GM21390 (cell line): ENCODE results near the gene ADISSP.
A peak's percentile ranks its signal among the peaks of the same experiment; 100 is the strongest.
"Not testable (repeated sequence)": the region's sequence is repeated elsewhere in the genome, so short reads cannot be mapped to it uniquely, and the experiment has no call there.

Experiments
- ATAC-seq: cut with Tn5 transposase; IDR thresholded peaks from one replicate; pipeline ENCODE4 v1.9.1; 2021; ENCODE audit not compliant: unreplicated experiment

ADISSP gene

DNA sequence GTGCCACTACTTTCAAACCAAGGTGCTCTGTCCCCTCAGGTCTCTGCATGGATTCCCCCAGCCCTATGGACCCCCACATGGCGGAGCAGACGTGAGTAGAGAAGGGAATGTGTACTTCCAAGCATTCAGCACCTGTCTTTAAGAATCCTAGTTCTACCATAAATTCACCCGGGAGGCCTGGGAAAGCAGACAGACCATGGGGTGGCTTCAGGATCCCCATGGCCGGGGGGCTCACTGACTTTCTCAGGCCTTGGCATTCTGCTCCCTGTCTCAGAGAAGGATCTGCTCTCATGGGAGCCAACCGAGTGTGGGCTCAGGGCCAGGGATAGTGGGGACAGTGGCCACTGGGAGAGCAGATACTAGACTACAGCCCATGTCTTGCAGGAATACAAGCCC is 30.8 kb upstream of the ADISSP start:
- no peak for ATAC-seq

DNA sequence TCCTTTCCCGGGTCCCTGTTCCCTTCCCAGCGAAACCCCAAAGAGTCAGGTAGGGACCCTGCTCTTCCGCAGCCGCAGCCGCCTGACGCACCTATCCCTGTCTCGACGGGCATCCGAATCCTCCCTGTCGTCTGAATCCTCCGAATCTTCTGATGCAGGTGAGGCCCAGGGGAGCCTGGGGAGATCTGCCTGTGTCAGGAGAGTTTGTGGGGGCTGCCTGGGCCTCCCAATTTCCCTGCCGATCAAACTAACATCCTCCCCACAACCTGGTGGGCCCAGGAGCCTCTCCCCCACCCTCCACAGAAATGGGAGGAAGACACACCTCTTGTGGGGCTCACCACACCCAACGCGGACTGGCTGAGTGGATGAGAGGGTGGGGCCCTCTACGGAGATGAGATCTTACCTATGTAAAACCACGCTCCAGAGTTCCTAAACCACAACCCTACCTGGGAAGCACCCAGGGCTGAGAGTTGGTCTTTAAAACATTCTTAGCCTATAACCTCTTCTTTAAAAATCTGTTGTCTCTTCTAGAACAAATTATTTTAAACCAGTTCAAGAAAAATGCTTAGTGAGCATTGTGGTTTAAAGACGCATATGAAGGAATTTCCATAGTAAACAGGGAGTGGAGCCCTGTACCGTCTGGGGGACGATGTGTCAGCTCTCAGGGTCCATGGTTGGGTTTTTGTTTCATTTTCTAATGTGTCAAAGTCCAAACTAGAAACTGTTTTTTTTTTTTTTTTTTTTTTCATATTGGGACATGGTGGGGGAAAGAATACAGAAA is 30.2 kb upstream of the ADISSP start:
- no peak for ATAC-seq

DNA sequence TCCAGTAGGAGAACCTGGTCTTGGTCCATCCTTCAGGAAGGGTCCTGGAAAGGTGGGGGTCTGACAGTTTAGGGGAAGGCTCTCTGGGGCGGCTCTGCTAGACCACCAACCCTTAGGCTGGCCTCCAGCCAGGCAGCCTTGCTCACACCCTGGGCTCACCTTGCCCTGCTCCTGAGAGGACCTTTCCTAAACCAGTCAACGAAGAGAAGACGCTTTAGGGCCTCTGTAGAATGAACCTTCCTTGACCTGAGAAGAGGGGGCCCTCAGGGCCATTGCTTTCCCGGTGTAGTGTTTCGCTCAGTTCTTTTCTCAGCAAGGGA is 29.6 kb upstream of the ADISSP start:
- no peak for ATAC-seq

DNA sequence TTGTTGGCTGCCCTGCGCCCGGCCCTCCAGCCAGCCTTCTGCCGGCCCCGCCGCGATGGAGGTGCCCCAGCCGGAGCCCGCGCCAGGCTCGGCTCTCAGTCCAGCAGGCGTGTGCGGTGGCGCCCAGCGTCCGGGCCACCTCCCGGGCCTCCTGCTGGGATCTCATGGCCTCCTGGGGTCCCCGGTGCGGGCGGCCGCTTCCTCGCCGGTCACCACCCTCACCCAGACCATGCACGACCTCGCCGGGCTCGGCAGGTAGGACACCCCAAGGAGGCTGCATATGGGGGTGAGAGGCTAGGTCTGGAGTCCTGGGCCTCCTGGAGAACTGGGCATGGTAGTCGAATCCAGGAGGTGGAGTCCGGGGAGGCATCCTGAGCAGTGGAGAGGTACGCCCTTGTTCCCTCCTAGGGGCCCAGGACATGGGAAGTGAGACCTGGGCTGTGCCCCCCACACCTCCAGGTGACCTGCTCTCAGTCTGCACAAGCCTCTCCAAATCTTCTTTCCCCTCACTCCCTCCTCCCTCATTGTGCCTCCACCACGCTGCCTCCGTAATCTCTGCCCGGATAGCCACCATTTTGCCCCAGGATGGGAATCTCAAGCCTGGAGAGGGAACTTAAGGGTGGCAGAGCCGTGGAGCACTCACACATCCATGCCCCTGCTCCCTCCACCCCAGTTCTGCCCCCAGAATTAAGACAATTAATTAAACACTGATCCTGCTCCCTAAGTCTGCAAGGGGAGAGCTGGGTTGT is 29.1 kb upstream of the ADISSP start:
- no peak for ATAC-seq

DNA sequence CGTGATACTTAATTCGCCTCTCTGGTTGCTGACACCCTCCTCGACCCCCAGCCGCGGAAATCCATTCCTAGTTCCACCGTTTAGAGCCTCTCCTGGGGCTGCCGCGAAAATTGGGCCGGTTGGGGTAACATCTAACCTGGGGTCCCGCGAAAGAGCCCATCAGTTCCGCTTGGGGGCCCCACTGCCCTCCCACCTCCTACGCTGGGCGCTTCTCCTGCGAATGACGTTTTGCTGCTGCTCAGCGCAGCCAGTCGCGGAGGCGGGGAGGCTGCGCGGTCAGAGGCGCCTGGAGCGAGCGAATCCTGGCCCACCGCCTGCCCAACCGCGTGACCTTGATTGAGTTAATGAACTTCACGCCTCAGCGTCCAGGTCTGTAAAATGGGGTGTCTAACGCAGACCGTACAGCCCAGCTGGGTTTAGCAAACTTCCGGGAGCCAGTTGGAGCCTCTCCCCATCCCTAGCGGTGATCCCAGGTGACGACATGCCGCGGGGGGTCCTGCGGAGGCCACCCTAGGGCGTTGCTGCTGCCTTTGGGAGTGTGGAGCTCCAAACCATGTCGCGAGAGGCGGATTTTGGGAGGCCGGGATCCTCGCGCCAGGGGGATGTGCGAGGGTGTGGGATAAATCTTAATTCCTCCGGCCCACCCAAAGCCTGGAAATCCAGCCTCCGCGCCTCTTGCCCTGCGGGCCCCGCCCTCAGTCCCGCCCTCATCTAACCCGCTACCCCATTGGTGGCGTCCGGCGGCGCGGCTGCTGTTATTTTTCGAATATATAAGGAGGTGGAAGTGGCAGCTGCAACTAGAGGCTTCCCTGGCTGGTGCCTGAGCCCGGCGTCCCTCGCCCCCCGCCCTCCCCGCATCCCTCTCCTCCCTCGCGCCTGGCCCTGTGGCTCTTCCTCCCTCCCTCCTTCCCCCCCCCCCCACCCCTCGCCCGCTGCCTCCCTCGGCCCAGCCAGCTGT is 28.2 kb upstream of the ADISSP start, which contains the start of gene CDC25B:
CDC25B (plus strand) TSS at position 800 of the 958 bp plus-strand sequence. CDS start 222 bp downstream, outside the sequence.
- peak; percentile 66 for ATAC-seq

DNA sequence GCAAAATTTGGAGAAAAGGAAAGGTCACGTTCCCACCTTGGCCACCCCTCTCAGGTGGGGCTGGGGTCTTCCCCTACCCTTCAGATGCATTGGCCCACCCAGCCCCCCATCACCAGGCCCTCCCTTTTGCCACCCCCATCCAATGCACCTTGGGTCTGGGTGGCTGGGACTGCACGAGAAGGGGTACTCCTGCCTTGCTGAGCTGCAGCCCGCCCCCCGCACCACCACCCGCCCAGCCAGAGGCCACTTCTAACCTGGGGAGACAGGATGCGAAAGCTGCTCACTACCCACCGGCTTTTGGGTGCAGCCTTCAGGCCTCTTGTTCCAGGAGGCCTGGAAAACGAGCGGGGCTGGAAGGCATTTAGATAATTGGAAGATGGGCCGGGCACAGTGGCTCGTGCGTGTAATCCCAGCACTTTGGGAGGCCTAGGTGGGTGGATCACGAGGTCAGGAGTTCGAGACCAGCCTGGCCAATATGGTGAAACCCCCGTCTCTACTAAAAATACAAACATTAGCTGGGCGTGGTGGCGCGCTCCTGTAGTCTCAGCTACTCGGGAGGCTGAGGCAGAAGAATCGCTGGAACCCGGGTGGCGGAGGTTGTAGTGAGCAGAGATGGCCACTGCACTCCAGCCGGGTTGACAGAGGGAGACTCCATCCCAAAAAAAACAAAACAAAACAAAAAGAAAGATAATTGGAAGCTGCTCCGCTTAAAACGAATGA is 27.3 kb upstream of the ADISSP start:
- ATAC-seq = no peak

DNA sequence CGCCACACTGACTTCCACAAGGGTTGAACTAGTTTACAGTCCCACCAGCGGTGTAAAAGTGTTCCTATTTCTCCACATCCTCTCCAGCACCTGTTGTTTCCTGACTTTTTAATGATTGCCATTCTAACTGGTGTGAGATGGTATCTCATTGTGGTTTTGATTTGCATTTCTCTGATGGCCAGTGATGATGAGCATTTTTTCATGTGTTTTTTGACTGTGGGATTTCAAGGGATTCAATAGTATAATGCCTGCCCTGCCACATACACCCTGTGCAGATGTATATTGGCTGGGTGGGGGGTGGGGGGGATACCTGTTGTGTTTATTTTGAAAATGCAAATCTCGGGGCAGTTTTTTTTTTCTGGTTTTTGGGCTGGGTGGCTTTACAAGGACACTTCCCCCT is 26.6 kb upstream of the ADISSP start:
- not testable (repeated sequence) for ATAC-seq

DNA sequence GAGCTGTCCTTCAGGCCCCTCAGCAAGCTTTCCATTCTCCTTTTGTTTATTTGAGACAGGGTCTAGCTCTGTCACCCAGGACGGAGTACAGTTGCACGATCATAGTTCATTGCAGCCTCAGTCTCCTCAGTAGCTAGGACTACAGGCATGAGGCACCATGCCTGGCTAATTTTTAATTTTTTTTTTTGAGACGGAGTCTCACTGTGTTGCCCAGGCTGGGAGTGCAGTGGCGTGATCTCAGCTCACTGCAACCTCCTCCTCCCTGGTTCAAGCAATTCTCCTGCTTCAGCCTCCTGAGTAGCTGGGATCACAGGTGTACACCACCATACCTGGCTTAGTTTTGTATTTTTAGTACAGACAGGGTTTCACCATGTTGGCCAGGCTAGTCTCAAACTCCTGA is 21.6 kb upstream of the ADISSP start:
- not testable (repeated sequence) for ATAC-seq

DNA sequence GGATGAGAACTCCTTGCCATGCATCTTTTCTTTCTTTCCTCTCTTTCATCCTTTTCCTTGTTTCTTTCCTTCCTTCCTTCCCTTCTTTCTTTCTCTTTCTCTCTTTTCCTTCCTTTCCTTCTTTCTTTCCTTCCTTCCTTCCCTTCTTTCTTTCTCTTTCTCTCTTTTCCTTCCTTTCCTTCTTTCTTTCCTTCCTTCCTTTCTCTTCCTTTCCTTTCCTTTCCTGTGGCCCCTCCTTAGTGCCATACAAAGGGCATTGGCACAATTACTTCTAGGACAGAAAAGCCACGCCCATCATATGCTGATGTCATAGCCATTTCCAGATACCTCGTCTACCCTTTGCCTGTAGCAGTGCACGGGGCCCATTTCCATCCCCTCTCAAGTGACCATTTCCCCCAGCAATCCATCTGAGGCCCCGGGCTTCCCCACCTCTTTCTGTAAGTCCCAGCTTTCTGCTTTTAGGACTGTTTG is 21.2 kb upstream of the ADISSP start:
- ATAC-seq = no peak

DNA sequence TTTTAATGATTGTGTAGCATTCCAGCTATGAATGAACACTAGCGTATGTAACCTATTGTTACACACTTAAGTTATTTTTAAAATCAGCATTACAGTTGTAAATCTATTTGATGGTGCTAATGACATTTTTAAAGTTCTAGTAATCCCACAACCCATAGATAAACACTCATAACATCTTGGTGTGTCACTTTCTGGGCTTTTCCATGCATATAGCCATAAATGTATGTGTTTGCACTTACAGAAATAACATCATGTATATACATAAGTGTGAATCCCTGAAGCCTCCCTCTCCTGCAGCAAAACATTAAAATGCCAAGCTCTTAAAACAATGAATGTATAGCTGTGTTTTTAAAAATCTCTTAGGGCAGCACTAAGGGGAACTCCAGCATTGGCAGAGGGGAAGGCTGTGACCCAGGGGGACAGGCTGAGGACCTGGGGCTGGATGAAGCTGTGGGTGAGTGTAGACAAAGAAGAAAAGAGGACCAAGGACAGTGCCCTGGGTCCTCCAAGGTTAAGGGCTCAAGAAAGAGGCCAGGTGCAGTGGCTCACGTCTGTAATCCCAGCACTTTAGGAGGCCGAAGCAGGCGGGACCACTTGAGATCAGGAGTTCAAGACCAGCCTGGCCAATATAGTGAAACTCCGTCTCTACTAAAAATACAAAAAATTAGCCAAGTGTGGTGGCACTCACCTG is 19.9 kb upstream of the ADISSP start:
- no peak for ATAC-seq

DNA sequence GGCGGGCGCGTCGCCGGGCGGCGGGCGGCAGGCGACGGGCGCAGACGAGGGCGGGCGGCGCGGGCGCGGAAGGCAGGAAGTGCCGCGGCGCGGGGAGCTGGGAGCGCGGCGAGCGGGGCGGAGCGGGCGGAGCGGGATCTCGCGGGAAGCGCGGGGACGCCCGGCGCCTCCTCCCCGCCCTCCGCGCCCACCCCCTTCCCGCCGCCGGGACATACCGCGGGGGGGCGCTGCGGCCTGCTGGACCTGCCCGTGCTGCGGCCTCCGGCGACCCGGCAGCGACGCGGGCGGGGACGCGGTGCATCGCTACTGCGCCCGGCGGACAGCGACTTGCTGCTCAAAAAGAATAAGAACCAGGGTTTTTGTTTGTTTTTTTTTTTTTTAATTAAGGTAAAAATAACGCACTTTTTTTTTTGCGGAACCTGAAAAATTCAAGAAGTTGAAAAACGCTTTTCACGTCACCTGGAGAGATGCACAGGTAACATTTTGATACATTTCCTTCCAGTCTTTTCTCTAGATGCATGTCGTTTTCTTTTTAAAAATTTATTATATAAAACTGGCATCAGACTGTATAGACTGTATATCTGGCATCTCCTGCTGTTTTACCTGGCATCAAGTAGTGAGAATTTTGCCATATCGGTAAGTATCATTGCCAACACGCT is 19.2 kb upstream of the ADISSP start, which contains the start of gene CENPB:
CENPB (minus strand) TSS at position 76 of the 659 bp plus-strand sequence. CDS start 257 bp downstream, outside the sequence.
- ATAC-seq = peak; percentile 77

DNA sequence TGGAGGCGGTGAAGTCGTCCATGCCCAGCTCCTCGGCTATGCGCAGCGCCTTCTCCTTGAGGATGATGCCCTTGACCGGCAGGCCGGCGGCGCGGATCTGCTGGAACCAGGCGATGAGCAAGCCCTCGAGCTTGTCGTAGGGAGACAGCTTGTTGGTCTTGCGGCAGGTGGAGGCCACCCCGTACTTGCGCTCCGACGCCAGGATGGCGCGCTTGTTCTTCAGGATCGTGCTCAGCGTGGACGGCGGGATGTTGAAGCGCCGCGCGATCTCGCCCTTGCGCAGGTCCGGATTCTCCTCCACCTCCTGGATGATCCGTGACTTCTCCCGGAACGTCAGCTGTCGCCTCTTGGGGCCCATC is 18.6 kb upstream of the ADISSP start:
- peak; percentile 9 for ATAC-seq

DNA sequence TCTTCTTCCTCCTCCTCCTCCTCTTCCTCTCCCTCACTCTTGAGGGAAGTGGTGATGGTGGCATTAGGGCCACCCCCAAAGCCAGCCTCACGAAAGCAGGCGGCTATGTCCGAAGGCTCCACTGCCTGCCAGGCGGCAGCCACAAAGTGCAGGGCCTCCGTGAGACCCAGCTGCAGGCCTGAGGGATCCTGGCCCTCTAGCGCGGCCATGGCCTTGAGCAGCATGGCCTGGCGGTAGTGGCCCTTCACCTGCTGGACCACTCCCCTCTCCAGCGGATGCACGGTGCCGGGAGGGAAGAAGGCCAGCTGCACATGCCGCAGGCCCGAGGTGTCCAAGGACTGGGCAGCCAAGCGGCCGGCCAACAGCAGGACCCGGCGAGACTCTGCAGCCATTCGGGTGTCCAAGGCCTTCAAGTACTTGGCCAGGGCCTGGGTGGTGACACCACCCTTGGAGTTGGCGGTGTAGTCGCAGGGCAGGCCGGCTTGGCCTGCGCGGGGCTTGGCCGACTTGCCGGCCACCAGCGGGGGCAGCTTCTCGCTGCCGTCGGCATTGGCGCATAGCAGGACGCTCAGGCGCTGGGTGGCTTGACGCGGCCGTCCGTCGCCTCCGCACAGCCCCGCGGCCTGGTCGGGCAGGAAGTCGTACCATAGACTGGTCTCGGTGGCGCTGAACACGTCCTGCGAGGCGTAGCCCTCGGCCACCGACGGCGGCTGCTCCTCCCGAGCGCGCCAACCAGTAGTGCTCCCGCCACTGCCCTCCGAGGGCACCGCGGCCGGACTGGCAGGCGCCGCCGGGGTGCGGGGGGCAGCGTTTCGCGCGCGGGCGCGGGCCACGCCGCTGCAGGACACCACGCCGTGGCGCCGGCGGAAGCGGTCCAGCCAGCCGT is 17.9 kb upstream of the ADISSP start:
- no peak for ATAC-seq

DNA sequence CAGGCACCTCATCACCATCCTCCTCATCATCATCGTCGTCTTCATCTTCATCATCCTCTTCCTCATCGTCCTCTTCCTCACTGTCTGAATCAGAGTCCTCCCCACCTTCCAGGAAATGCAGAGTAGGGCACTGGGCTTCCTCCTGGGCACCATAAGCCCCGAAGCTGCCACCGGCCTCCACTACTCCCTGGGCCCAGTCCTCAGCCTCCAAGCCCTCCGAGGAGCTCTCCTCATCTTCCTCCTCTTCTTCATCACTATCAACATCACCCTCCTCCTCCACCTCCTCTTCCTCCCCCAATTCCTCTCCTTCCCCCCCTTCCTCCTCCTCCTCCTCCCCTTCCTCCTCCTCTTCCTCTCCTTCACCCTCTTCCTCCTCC is 17.3 kb upstream of the ADISSP start:
- no peak for ATAC-seq

DNA sequence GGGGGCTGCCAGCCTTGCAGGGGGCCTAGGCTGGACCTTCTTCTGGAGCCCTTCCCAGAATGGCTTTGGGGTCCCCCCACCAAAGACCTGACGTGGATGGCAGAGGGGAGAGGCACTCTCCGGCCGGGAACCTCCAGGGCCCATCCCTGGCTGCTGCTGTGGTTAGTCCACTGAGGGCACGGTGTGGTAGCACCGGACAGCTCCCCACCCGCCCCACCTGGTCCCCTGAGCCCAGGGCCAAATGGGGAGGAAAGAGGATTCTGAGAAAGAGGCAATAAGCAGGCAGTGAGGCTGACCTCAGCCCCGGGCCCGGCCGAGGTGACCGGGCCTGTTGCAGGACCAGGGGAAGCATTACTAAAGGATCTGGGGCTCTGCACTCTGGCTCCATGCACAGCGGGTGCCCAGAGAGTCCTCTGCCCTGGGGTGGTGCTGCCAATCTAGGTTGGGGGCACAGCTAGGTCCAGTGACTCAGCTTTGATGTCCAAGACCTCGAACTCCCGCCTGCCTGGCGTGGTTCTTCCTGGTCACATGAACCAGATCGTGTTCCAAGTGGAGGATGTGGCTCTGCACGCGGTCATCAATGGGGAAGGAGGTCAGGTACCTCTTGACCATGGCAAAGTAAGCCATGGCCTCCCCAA is 16.8 kb upstream of the ADISSP start:
- ATAC-seq = no peak

DNA sequence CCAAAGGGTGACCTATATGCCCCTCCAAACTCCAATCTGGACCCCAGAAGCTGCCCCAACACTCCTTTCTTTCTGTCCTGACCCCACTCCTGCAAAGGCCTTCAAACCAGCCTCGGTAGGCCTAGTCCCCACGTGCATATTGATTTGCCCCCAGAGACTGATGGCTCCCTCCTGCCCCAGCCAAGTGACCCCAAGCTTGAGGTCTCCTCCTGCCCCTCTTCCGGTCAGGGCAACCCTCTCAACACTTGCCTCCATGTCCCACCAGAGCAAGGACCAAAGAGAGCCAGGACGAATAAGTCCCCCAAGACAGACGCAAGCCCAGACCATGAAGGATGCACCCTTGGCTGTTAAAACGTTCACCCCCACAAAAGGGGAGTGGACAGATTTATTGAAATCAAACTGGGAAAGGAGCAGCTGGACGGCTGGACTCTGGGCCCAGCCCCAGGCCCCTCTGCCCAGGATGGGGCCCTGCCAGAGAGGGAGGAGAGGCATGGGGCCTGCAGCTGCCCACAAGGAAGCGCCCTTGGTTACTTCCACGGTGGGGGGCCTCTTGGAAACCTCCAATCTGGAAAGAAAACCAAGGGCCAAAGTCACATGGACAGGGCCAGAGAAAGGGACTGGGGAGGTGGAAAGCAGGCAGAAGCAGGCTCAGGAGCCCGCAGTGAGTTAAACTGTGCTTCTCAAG is 16.1 kb upstream of the ADISSP start:
- no peak for ATAC-seq

DNA sequence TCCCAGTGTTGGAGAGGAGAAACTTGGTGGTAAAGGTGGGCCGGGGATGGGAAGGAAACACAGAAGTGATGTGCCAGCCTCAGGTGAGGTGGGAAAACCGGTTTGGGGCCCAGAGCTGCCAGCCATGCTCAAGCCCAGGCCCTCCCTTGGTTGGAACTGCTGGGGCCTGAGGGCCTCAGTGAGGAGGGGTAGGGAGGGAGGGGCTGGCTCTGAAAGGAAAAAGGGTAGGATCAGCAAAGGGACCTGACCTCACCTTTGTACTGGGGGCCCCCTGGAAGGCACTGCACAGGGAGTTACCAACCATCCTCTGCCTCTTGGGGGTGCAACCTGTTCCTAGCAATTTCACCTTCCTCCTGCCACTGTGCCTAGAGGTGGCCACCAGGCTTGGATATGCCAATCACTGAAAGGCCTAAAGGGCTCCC is 15.5 kb upstream of the ADISSP start:
- ATAC-seq = no peak
